OCI-LY7 (cell line): ENCODE measurements around the gene ZC3H18. TPM values are rescaled to one million over a fixed set of nuclear protein-coding genes. Genes with fewer than 3 reads are reported as not detected.

ENCODE experiments used
- BruUV-seq: library from RNA; stranded (reverse); fragments of 400-500 nt; replicated peaks from 2 replicates; lab custom pipeline; 2021; lab: Mats Ljungman, UMichigan
- CTCF ChIA-PET: fragments of 300-600 bp; sonication (Branson Sonifier 250); formaldehyde crosslinking; loops from one replicate; lab custom pipeline; 2022; ENCODE audit warnings: antibody characterized with exemption; ENCODE audit not compliant: unreplicated experiment; lab: Charles Lee
- POLR2A ChIA-PET: fragments of 300-600 bp; sonication (Branson Sonifier 250); formaldehyde crosslinking; loops from one replicate; lab custom pipeline; 2022; ENCODE audit warnings: antibody characterized with exemption; lab: Charles Lee
- DNase-seq: peaks from one replicate; pipeline ENCODE4 v3.0.0-alpha.2; 2015; ENCODE audit warnings: low spot score
- H2AFZ ChIP-seq: fragments of 200-600 bp; sonication (generic), shearing (Covaris generic); 2 replicates; pipeline ENCODE4 v1.6.1; 2014; ENCODE audit warnings: mild to moderate bottlenecking, antibody characterized with exemption, low read length, moderate library complexity
- H3K27ac ChIP-seq: fragments of 200-600 bp; sonication (generic); 2 replicates; pipeline ENCODE4 v1.5.1; 2014; ENCODE audit warnings: mixed run types, low read depth, mild to moderate bottlenecking, moderate library complexity, low read length, inconsistent platforms; ENCODE audit not compliant: poor library complexity, severe bottlenecking
- H3K36me3 ChIP-seq: fragments of 200-600 bp; sonication (generic); 2 replicates; pipeline ENCODE4 v1.6.1; 2014; ENCODE audit warnings: mild to moderate bottlenecking, antibody characterized with exemption, low read length, moderate library complexity, mixed read lengths; ENCODE audit not compliant: insufficient read depth
- H3K4me1 ChIP-seq: fragments of 200-600 bp; sonication (generic); 2 replicates; pipeline ENCODE4 v1.5.1; 2014; ENCODE audit warnings: mild to moderate bottlenecking, low read length; ENCODE audit not compliant: insufficient read depth, poor library complexity, severe bottlenecking
- H3K4me2 ChIP-seq: fragments of 200-600 bp; sonication (generic); 2 replicates; pipeline ENCODE4 v1.6.1; 2014; ENCODE audit warnings: mild to moderate bottlenecking, low read length
- H3K4me3 ChIP-seq: fragments of 200-600 bp; sonication (generic); 2 replicates; pipeline ENCODE4 v1.5.1; 2014; ENCODE audit warnings: mild to moderate bottlenecking, low read depth, low read length; ENCODE audit not compliant: poor library complexity, severe bottlenecking
- H3K79me2 ChIP-seq: fragments of 200-600 bp; sonication (generic); 2 replicates; pipeline ENCODE4 v1.6.1; 2016; ENCODE audit warnings: low read depth, mild to moderate bottlenecking, low read length, moderate library complexity, mixed read lengths; ENCODE audit not compliant: insufficient read depth
- H3K9me2 ChIP-seq: fragments of 200-600 bp; sonication (generic); 2 replicates; pipeline ENCODE4 v1.6.1; 2016; ENCODE audit warnings: mild to moderate bottlenecking, low read length, mixed read lengths; ENCODE audit not compliant: insufficient read depth
- H3K9me3 ChIP-seq: fragments of 200-600 bp; sonication (generic); 2 replicates; pipeline ENCODE4 v1.6.1; 2014; ENCODE audit warnings: mild to moderate bottlenecking, mixed run types, low read length, mixed read lengths
- H4K20me1 ChIP-seq: fragments of 200-600 bp; sonication (generic); 2 replicates; pipeline ENCODE4 v1.6.1; 2014; ENCODE audit warnings: mild to moderate bottlenecking, antibody characterized with exemption, low read length, moderate library complexity, mixed read lengths; ENCODE audit not compliant: insufficient read depth
- EZH2phosphoT487 ChIP-seq: fragments of 200-600 bp; sonication (generic); IDR thresholded peaks from 2 replicates; pipeline ENCODE4 v1.6.1; 2018; ENCODE audit warnings: low read depth, borderline replicate concordance, mild to moderate bottlenecking, mixed run types, antibody characterized with exemption, low read length, moderate library complexity, mixed read lengths
- intact Hi-C: fragments of 100-400 bp; cut with micrococcal nuclease; formaldehyde crosslinking; loops from one replicate; pipeline ENCODE4 v1.10.0; 2022; ENCODE audit not compliant: unreplicated experiment
- total RNA-seq, 2 experiments: library from RNA; depleted of rRNA in 1 of 2; stranded (reverse); fragments of >200 nt in 1 of 2; shearing (Covaris generic) in 1 of 2; gene quantifications; 2 replicates each; pipeline ENCODE4 v1.2.3, GENCODE V29; 2014 to 2022
- TF ChIP-seq, protein P1 (sequence below): fragments of 200-600 bp; sonication (generic); conservative IDR thresholded peaks from 2 replicates; pipeline ENCODE4 v1.5.1; 2014; ENCODE audit warnings: mild to moderate bottlenecking, antibody characterized with exemption, low read length, moderate library complexity, mixed read lengths

ZC3H18 gene
- total RNA-seq, 2 experiments from 2014 or later = 22.2 to 79.0 TPM

DNA sequence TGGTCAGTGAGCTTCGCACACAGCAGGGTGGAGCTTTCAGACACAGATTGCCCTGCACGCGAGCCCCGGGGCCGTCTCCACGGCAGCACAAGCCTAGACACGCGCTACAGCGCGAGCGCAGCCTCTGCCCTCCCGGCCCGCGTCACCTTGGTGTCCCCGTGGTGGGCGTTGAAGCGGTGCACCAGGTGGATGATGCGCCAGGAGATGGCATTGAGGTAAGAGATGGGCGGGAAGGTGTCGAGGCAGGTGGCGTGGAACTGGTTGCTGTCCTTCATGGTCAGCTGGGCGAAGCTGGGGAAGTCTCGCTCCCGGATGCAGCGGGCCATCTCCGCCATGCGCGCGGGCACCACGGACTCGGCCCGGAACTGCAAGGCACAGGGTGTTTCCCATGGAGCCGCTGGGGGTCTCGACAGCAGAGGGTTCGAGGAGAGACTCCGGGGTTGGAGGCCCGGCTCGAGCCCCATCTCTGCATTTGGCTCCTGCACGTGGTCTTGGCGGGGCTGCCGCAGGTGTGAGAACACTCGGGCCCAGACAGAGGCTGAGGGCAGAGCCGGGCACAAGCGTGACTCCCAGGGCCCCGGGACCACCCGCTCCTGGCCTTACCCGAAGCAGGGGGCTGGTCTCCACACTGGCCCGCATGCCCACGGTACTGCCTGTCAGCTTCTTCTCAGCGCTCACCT, 85.0 kb downstream of the ZC3H18 start:
- H2AFZ ChIP-seq = no peak overlapping the region
- ChIA-PET CTCF (no interaction called here), POLR2A (no interaction called here)
- no peaks in the 10 kb centered on the region for H3K9me3 ChIP-seq
- intact Hi-C loops = no loop called here
- peaks cover 11% of the 10 kb centered on the region for H3K79me2 ChIP-seq
- H4K20me1 ChIP-seq = peaks cover under 1% of the 10 kb centered on the region; the same call in 1 of the 2 replicates
- no peak overlapping the region for H3K4me3 ChIP-seq
- BruUV-seq = no TSS peak
- H3K36me3 ChIP-seq = peaks cover 39% of the 10 kb centered on the region; the same call in 1 of the 2 replicates
- H3K4me1 ChIP-seq = peaks cover 19% of the 10 kb centered on the region
- H3K9me2 ChIP-seq = no peaks in the 10 kb centered on the region
- TF ChIP-seq EZH2phosphoT487 = no peak
- TF ChIP-seq, protein P1, sequence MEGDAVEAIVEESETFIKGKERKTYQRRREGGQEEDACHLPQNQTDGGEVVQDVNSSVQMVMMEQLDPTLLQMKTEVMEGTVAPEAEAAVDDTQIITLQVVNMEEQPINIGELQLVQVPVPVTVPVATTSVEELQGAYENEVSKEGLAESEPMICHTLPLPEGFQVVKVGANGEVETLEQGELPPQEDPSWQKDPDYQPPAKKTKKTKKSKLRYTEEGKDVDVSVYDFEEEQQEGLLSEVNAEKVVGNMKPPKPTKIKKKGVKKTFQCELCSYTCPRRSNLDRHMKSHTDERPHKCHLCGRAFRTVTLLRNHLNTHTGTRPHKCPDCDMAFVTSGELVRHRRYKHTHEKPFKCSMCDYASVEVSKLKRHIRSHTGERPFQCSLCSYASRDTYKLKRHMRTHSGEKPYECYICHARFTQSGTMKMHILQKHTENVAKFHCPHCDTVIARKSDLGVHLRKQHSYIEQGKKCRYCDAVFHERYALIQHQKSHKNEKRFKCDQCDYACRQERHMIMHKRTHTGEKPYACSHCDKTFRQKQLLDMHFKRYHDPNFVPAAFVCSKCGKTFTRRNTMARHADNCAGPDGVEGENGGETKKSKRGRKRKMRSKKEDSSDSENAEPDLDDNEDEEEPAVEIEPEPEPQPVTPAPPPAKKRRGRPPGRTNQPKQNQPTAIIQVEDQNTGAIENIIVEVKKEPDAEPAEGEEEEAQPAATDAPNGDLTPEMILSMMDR = no peak
- no peak for DNase-seq
- no peak overlapping the region for H3K27ac ChIP-seq
- no peak overlapping the region for H3K4me2 ChIP-seq

- intact Hi-C loops = no loop called here
- TF ChIP-seq EZH2phosphoT487 = no peak
- TF ChIP-seq, protein P1 = no peak
- H3K36me3 ChIP-seq = peaks cover 38% of the 10 kb centered on the region; the same call in 1 of the 2 replicates
- H3K4me2 ChIP-seq = no peak overlapping the region
- H3K79me2 ChIP-seq = peaks cover 11% of the 10 kb centered on the region; the same call in 1 of the 2 replicates
- no peaks in the 10 kb centered on the region for H3K9me3 ChIP-seq
- no peak for DNase-seq
- no peaks in the 10 kb centered on the region for H3K9me2 ChIP-seq
- ChIA-PET CTCF (no interaction called here), POLR2A (no interaction called here)
- no peak overlapping the region for H3K4me3 ChIP-seq
- peaks cover 20% of the 10 kb centered on the region for H3K4me1 ChIP-seq
- H4K20me1 ChIP-seq = no peaks in the 10 kb centered on the region
- no peak overlapping the region for H3K27ac ChIP-seq
- BruUV-seq = no TSS peak
- no peak overlapping the region for H2AFZ ChIP-seq
These were observed 85.6 kb downstream of the ZC3H18 start for GRCh38 chr16:88655733-88656281.
